Nephron (organoid): ENCODE measurements around the gene COL1A1.

ENCODE experiments used
- H3K27ac Mint-ChIP-seq, 3 experiments: 2 replicates each; pipeline ENCODE4 v1.8.0; 2020; ENCODE audit warnings: mixed read lengths in 3 of 3, mild to moderate bottlenecking in 2 of 3, moderate library complexity in 1 of 3
- H3K27me3 Mint-ChIP-seq: 2 replicates; pipeline ENCODE4 v1.8.0; 2021; ENCODE audit warnings: low read depth, mild to moderate bottlenecking, moderate library complexity, mixed read lengths
- H3K36me3 Mint-ChIP-seq: 2 replicates; pipeline ENCODE4 v1.8.0; 2020; ENCODE audit warnings: low read depth, mixed read lengths
- H3K4me1 Mint-ChIP-seq: 2 replicates; pipeline ENCODE4 v1.8.0; 2020; ENCODE audit warnings: mixed read lengths
- H3K4me3 Mint-ChIP-seq, 3 experiments: 2 replicates each; pipeline ENCODE4 v1.8.0; 2020; ENCODE audit warnings: mild to moderate bottlenecking in 3 of 3, mixed read lengths in 3 of 3, moderate library complexity in 2 of 3
- H3K9me3 Mint-ChIP-seq: 2 replicates; pipeline ENCODE4 v1.8.0; 2020; ENCODE audit warnings: mixed read lengths
- CTCF ChIP-seq, 3 experiments: fragments of 200-600 bp; sonication (generic); IDR thresholded peaks; one replicate each; pipeline ENCODE4 v1.5.0; 2021; ENCODE audit warnings: antibody characterized with exemption in 3 of 3; ENCODE audit not compliant: unreplicated experiment in 3 of 3

Gene COL1A1

GRCh38 chr17:50201276-50201854, at the start of gene COL1A1:
Gene COL1A1 (minus strand): TSS chr17:50201631. CDS start chr17:50201513, 118 bp downstream.
- Mint-ChIP-seq H3K4me3 (peak within 1 kb of the TSS; percentile 85 to 97 (median 97)), H3K9me3 (no peaks in the 10 kb centered on the region), H3K4me1 (peaks cover 83% of the 10 kb centered on the region), H3K36me3 (peaks cover 29% of the 10 kb centered on the region), H3K27ac (peak within 1 kb of the TSS; percentile 91 to 100 (median 99)), H3K27me3 (peaks cover 40% of the 10 kb centered on the region)
- no peak for TF ChIP-seq CTCF (IDR thresholded peaks at IDR 0.05; ENCODE audit: unreplicated experiment in 3 of 3)

GRCh38 chr17:50248255-50248654, 46.8 kb upstream of the COL1A1 start:
- Mint-ChIP-seq H3K27ac (no peak overlapping the region), H3K9me3 (peaks cover 29% of the 10 kb centered on the region)

GRCh38 chr17:50244771-50245170, 43.3 kb upstream of the COL1A1 start:
- Mint-ChIP-seq H3K27me3 (peaks cover 3% of the 10 kb centered on the region), H3K36me3 (no peaks in the 10 kb centered on the region), H3K4me1 (peaks cover 10% of the 10 kb centered on the region), H3K4me3 (no peak overlapping the region), H3K27ac (no peak overlapping the region), H3K9me3 (peaks cover 24% of the 10 kb centered on the region)
- no peak for TF ChIP-seq CTCF (IDR thresholded peaks at IDR 0.05; ENCODE audit: unreplicated experiment in 3 of 3)

More at GRCh38 chr17:50248255-50248654, 46.8 kb upstream of the COL1A1 start:
- Mint-ChIP-seq H3K27me3 (no peaks in the 10 kb centered on the region), H3K4me1 (peaks cover 7% of the 10 kb centered on the region), H3K4me3 (no peak overlapping the region), H3K36me3 (no peaks in the 10 kb centered on the region)
- no peak for TF ChIP-seq CTCF (IDR thresholded peaks at IDR 0.05; ENCODE audit: unreplicated experiment in 3 of 3)

- Mint-ChIP-seq H3K27me3 (peaks cover 3% of the 10 kb centered on the region), H3K4me3 (no peak overlapping the region), H3K27ac (no peak overlapping the region), H3K36me3 (no peaks in the 10 kb centered on the region), H3K4me1 (peaks cover 23% of the 10 kb centered on the region), H3K9me3 (peaks cover 6% of the 10 kb centered on the region)
- no peak for TF ChIP-seq CTCF (IDR thresholded peaks at IDR 0.05; ENCODE audit: unreplicated experiment in 3 of 3)
Observed at GRCh38 chr17:50241431-50241830, 40.0 kb upstream of the COL1A1 start.

GRCh38 chr17:50240851-50241250, 39.4 kb upstream of the COL1A1 start:
- peaks cover 23% of the 10 kb centered on the region for H3K4me1 Mint-ChIP-seq
- H3K9me3 Mint-ChIP-seq, result peaks cover 6% of the 10 kb centered on the region
- H3K4me3 Mint-ChIP-seq, result no peak overlapping the region
- peaks cover 3% of the 10 kb centered on the region for H3K27me3 Mint-ChIP-seq
- TF ChIP-seq CTCF (IDR thresholded peaks at IDR 0.05; ENCODE audit: unreplicated experiment in 3 of 3), result no peak
- no peaks in the 10 kb centered on the region for H3K36me3 Mint-ChIP-seq
- H3K27ac Mint-ChIP-seq, result peak overlapping the region in 2 of 3 experiments; percentile 53 to 68

GRCh38 chr17:50239937-50240336, 38.5 kb upstream of the COL1A1 start:
- Mint-ChIP-seq H3K9me3 (peaks cover 6% of the 10 kb centered on the region), H3K4me3 (no peak overlapping the region), H3K27me3 (peaks cover 3% of the 10 kb centered on the region), H3K27ac (peak overlapping the region; percentile 16 to 25 (median 18)), H3K36me3 (no peaks in the 10 kb centered on the region), H3K4me1 (peaks cover 23% of the 10 kb centered on the region)
- TF ChIP-seq CTCF (IDR thresholded peaks at IDR 0.05; ENCODE audit: unreplicated experiment in 3 of 3), result no peak
